ENCODE results near the gene COG5.
A peak's percentile ranks its signal among the peaks of the same experiment; 100 is the strongest.

COG5 gene

DNA sequence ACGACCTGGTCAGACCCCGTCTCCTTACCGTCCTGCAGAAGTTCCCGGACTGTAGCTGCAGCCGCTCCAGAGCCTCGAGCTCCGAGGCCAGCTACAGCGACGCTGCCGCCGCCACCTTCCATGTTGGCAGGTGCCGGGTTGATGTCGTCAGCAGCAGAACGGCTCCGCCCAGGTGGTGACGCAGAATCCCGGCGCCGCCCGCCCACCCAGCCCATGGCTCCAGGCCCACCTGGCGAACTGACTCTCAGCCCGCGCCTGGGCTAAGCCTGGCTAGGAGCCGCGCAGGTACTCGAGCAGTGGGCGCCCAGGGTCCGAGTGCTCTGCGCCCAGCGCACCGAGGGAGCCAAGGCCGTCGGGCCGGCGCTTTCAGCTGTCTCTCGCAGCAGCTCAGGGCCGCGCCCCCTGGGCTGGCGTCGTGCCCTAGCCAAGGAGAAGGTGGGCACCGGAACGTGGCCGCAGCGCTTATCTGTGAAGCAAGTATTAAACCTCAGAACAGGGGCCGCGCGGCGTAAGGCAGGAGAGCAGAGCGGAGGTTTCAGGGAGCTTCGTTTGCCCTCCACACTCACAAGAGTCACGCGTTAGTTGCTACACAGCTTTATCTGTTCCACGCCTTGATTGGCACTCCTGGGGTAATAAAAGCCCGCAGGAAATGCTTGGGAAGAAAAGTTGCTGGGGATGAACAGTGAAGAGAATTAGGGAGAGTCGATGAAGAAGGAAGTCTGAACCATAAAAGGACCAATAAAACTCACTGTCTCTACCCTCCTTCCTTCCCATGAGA is at the start of gene COG5, which contains the start of gene DUS4L:
Gene COG5, minus strand, starts transcription at position 146 of the 778 bp plus-strand sequence. Its CDS starts 24 bp downstream, at position 122.
Gene DUS4L, plus strand, starts transcription at position 197 of the 778 bp plus-strand sequence. CDS start 3,100 bp downstream, outside the sequence.
- Histone ChIP-seq H3K36me3 (ENCODE audit: control insufficient read depth, low read length) (peaks cover 24% of the 10 kb centered on the region), H4K20me1 (ENCODE audit: control insufficient read depth, insufficient read depth, low read depth, low read length) (no peaks in the 10 kb centered on the region), H3K4me3 (ENCODE audit: low read length) (peak within 1 kb of the TSS; percentile 83), H3K27ac (ENCODE audit: low read depth, low read length) (peak within 1 kb of the TSS; percentile 29), H3K4me2 (ENCODE audit: low read length) (peak within 1 kb of the TSS; percentile 91), H3K9me2 (replicated peaks; ENCODE audit: control insufficient read depth, low read length) (no peaks in the 10 kb centered on the region), H3K4me1 (ENCODE audit: control insufficient read depth, low read length) (peaks cover 23% of the 10 kb centered on the region), H3F3A (ENCODE audit: control insufficient read depth, insufficient read depth) (no peaks in the 10 kb centered on the region; the same call in 1 of the 2 replicates), H3K9me3 (ENCODE audit: control insufficient read depth, insufficient read depth, low read length) (no peaks in the 10 kb centered on the region), H3K79me2 (ENCODE audit: control insufficient read depth, low read length) (peaks cover 62% of the 10 kb centered on the region), H3K27me3 (ENCODE audit: control insufficient read depth, low read length) (no peaks in the 10 kb centered on the region)
- TF ChIP-seq EZH2phosphoT487 (IDR thresholded peaks at IDR 0.05; ENCODE audit: borderline replicate concordance, low read length) (no peak), CTCF (IDR thresholded peaks at IDR 0.05; ENCODE audit: low read depth, low read length, poor library complexity, severe bottlenecking) (no peak)

DNA sequence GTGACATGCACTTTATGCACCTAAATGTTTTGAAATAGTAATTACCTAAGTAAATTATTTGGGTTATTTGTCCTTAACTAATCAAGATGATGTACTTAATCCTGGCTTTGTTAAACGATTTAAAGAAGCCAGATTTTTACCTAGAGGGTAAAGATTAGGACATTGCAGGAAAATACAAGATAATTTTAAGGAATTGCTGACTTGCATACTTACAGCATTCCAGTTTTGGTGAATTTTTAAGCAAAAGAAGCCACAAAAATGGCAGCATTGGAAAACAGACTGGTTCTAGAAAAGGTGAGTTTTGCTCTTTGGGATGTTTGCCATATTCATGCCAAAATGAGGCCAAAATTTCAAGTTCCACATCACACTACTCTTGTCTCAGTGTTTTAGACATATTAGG is 49.7 kb upstream of the COG5 start:
- H3K4me2 ChIP-seq (ENCODE audit: low read length) = no peak overlapping the region
- no peaks in the 10 kb centered on the region for H3K27me3 ChIP-seq (ENCODE audit: control insufficient read depth, low read length)
- H3K36me3 ChIP-seq (ENCODE audit: control insufficient read depth, low read length) = peaks cover 22% of the 10 kb centered on the region
- H3K79me2 ChIP-seq (ENCODE audit: control insufficient read depth, low read length) = no peaks in the 10 kb centered on the region
- H3K9me2 ChIP-seq (replicated peaks; ENCODE audit: control insufficient read depth, low read length) = no peaks in the 10 kb centered on the region
- no peaks in the 10 kb centered on the region for H3K9me3 ChIP-seq (ENCODE audit: control insufficient read depth, insufficient read depth, low read length)
- H3F3A ChIP-seq (ENCODE audit: control insufficient read depth, insufficient read depth) = no peaks in the 10 kb centered on the region
- H3K27ac ChIP-seq (ENCODE audit: low read depth, low read length) = no peak overlapping the region
- H4K20me1 ChIP-seq (ENCODE audit: control insufficient read depth, insufficient read depth, low read depth, low read length) = no peaks in the 10 kb centered on the region
- H3K4me3 ChIP-seq (ENCODE audit: low read length) = no peak overlapping the region
- H3K4me1 ChIP-seq (ENCODE audit: control insufficient read depth, low read length) = no peaks in the 10 kb centered on the region
- TF ChIP-seq CTCF (IDR thresholded peaks at IDR 0.05; ENCODE audit: low read depth, low read length, poor library complexity, severe bottlenecking) (no peak), EZH2phosphoT487 (IDR thresholded peaks at IDR 0.05; ENCODE audit: borderline replicate concordance, low read length) (no peak)

DNA sequence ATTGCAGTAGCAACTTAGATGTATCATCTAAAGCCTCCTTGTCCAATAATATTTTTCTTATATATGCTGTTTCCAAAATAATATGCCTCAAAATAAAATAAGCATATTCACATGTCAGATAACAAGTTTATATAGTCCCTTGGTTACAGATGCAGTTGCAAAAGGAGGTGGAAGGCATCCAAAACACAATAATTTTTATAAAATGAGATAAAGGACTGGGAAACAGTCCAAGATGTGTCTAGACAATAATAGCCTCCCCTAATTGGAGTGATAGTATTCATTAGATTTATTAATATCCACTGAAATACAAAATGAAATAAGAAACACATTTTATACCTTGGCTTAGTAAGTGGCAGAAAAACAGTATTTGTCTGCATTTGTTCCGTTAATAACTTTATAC is 46.6 kb upstream of the COG5 start:
- Histone ChIP-seq H3F3A (ENCODE audit: control insufficient read depth, insufficient read depth) (no peaks in the 10 kb centered on the region), H3K79me2 (ENCODE audit: control insufficient read depth, low read length) (no peaks in the 10 kb centered on the region), H3K27ac (ENCODE audit: low read depth, low read length) (no peak overlapping the region), H3K4me1 (ENCODE audit: control insufficient read depth, low read length) (no peaks in the 10 kb centered on the region), H3K4me3 (ENCODE audit: low read length) (no peak overlapping the region), H4K20me1 (ENCODE audit: control insufficient read depth, insufficient read depth, low read depth, low read length) (no peaks in the 10 kb centered on the region), H3K9me3 (ENCODE audit: control insufficient read depth, insufficient read depth, low read length) (no peaks in the 10 kb centered on the region), H3K36me3 (ENCODE audit: control insufficient read depth, low read length) (peaks cover 22% of the 10 kb centered on the region; the same call in 1 of the 2 replicates), H3K4me2 (ENCODE audit: low read length) (no peak overlapping the region), H3K27me3 (ENCODE audit: control insufficient read depth, low read length) (no peaks in the 10 kb centered on the region), H3K9me2 (replicated peaks; ENCODE audit: control insufficient read depth, low read length) (no peaks in the 10 kb centered on the region)
- TF ChIP-seq EZH2phosphoT487 (IDR thresholded peaks at IDR 0.05; ENCODE audit: borderline replicate concordance, low read length) = no peak
- no peak for TF ChIP-seq CTCF (IDR thresholded peaks at IDR 0.05; ENCODE audit: low read depth, low read length, poor library complexity, severe bottlenecking)

Measured in DOHH2 (cell line).